Ishikawa (cell line): ENCODE data around the gene TCF15.

Experiments used
- USF1 ChIP-seq: IDR thresholded peaks from 2 replicates; pipeline ENCODE4 v1.6.1; 2012
- ZBTB7A ChIP-seq: IDR thresholded peaks from 2 replicates; pipeline ENCODE4 v1.6.1; 2012; ENCODE audit warnings: low read depth

DNA sequence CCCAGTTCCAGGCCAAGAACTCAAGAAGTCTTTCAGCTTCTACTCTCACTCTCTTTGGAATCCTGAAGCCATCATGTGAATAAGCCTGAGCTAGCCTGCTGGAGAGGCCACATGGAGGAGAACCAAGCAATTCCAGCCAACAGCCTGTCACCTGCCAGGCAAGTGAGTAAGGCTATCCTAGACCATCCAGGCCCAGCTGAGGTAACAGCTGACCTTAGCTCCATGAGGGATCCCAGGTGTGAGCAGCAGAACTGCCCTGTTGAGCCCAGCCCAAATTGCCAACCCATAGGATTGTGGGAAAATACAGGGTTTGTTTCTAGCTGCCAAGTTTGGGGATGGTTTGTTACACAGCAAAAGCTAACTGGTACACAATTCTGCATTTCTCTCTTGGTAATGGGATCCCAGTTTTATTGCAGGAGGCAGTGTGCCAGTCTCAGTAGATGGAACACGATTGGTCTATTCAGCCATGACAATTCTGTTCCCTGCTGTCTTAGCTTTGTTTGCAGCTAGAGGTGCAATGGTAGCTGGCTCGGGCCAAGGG is 37.4 kb upstream of the TCF15 start:
- TF ChIP-seq USF1 (no peak), ZBTB7A (no peak)
